HEK293 (cell line): ENCODE measurements around the gene TRIM26.
A peak's percentile ranks its signal among the peaks of the same experiment; 100 is the strongest.

Experiments
- GLI2 ChIP-seq: fragments of 450-650 bp; formaldehyde crosslinking; IDR thresholded peaks from 2 replicates; pipeline ENCODE4; 2017; ENCODE audit warnings: missing biosample characterization, missing genetic modification characterization, low read depth, borderline replicate concordance
- GLIS1 ChIP-seq: fragments of 450-650 bp; formaldehyde crosslinking; IDR thresholded peaks from 2 replicates; pipeline ENCODE4 v1.5.1; 2016; ENCODE audit warnings: missing biosample characterization, missing genetic modification characterization
- KLF16 ChIP-seq: fragments of 450-650 bp; formaldehyde crosslinking; IDR thresholded peaks from 2 replicates; pipeline ENCODE4 v1.5.1; 2017; ENCODE audit warnings: missing biosample characterization, missing genetic modification characterization
- PRDM10 ChIP-seq: fragments of 450-650 bp; formaldehyde crosslinking; IDR thresholded peaks from 2 replicates; pipeline ENCODE4 v1.5.1; 2016; ENCODE audit warnings: missing biosample characterization, missing genetic modification characterization
- SALL2 ChIP-seq: fragments of 450-650 bp; formaldehyde crosslinking; IDR thresholded peaks from 2 replicates; pipeline ENCODE4 v1.5.0; 2017; ENCODE audit warnings: missing biosample characterization, mild to moderate bottlenecking, missing genetic modification characterization, borderline replicate concordance
- ZBTB44 ChIP-seq: fragments of 450-650 bp; IDR thresholded peaks from 2 replicates; pipeline ENCODE4 v1.5.1; 2018; ENCODE audit warnings: missing biosample characterization, mild to moderate bottlenecking, missing genetic modification characterization
- ZBTB49 ChIP-seq: fragments of 450-650 bp; formaldehyde crosslinking; IDR thresholded peaks from 2 replicates; pipeline ENCODE4 v1.5.1; 2016; ENCODE audit warnings: missing biosample characterization, missing genetic modification characterization, low read depth
- ZBTB7A ChIP-seq: fragments of 450-650 bp; formaldehyde crosslinking; IDR thresholded peaks from 2 replicates; pipeline ENCODE4 v1.5.1; 2016; ENCODE audit warnings: low read depth, missing biosample characterization, missing genetic modification characterization
- ZFP3 ChIP-seq: fragments of 450-650 bp; formaldehyde crosslinking; IDR thresholded peaks from 2 replicates; pipeline ENCODE4 v1.5.1; 2016; ENCODE audit warnings: low read depth, missing biosample characterization, missing genetic modification characterization
- ZNF121 ChIP-seq: fragments of 450-650 bp; formaldehyde crosslinking; IDR thresholded peaks from 2 replicates; pipeline ENCODE4 v1.5.1; 2016; ENCODE audit warnings: missing biosample characterization, missing genetic modification characterization
- ZNF133 ChIP-seq: fragments of 450-650 bp; formaldehyde crosslinking; IDR thresholded peaks from 2 replicates; pipeline ENCODE4 v1.5.1; 2016; ENCODE audit warnings: missing biosample characterization, missing genetic modification characterization
- ZNF174 ChIP-seq: fragments of 450-650 bp; formaldehyde crosslinking; IDR thresholded peaks from 2 replicates; pipeline ENCODE4 v1.5.0; 2017; ENCODE audit warnings: missing biosample characterization, mild to moderate bottlenecking, missing genetic modification characterization
- ZNF221 ChIP-seq: fragments of 450-650 bp; formaldehyde crosslinking; IDR thresholded peaks from 2 replicates; pipeline ENCODE4 v1.5.1; 2017; ENCODE audit warnings: missing biosample characterization, missing genetic modification characterization, borderline replicate concordance
- ZNF24 ChIP-seq: fragments of 450-650 bp; formaldehyde crosslinking; IDR thresholded peaks from 2 replicates; pipeline ENCODE4 v1.5.1; 2016; ENCODE audit warnings: missing biosample characterization, missing genetic modification characterization
- ZNF354C ChIP-seq: fragments of 450-650 bp; formaldehyde crosslinking; IDR thresholded peaks from 2 replicates; pipeline ENCODE4 v1.5.1; 2016; ENCODE audit warnings: missing biosample characterization, missing genetic modification characterization, low read depth, borderline replicate concordance
- ZNF433 ChIP-seq: fragments of 450-650 bp; formaldehyde crosslinking; IDR thresholded peaks from 2 replicates; pipeline ENCODE4 v1.5.1; 2016; ENCODE audit warnings: missing biosample characterization, missing genetic modification characterization, low read depth
- ZNF488 ChIP-seq: fragments of 450-650 bp; formaldehyde crosslinking; IDR thresholded peaks from 2 replicates; pipeline ENCODE4 v1.5.1; 2016; ENCODE audit warnings: missing biosample characterization, missing genetic modification characterization
- ZNF513 ChIP-seq: fragments of 450-650 bp; IDR thresholded peaks from 2 replicates; pipeline ENCODE4 v1.5.1; 2018; ENCODE audit warnings: missing biosample characterization, missing genetic modification characterization
- ZNF518A ChIP-seq: fragments of 450-650 bp; formaldehyde crosslinking; conservative IDR thresholded peaks from 2 replicates; pipeline ENCODE4 v1.5.1; 2016; ENCODE audit warnings: low read depth, missing biosample characterization, missing genetic modification characterization
- ZNF660 ChIP-seq: fragments of 450-650 bp; IDR thresholded peaks from 2 replicates; pipeline ENCODE4 v1.5.1; 2018; ENCODE audit warnings: missing biosample characterization, mild to moderate bottlenecking, missing genetic modification characterization
- ZNF677 ChIP-seq: fragments of 450-650 bp; IDR thresholded peaks from 2 replicates; pipeline ENCODE4 v1.5.0; 2018; ENCODE audit warnings: missing biosample characterization, mild to moderate bottlenecking, missing genetic modification characterization, moderate library complexity

Gene TRIM26

GRCh38 chr6:30212865-30213666 is at the start of gene TRIM26 (continued):
- no peak for TF ChIP-seq GLI2 (tag by site-specific recombination)
- no peak for TF ChIP-seq ZNF677
- no peak for TF ChIP-seq ZNF221 (tag by site-specific recombination)
- no peak for TF ChIP-seq SALL2 (tag by site-specific recombination)
- peak; percentile 42 for TF ChIP-seq ZNF24
- TF ChIP-seq ZNF133 (tag by site-specific recombination): no peak
- TF ChIP-seq KLF16 (tag by site-specific recombination): no peak
- no peak for TF ChIP-seq ZNF433 (tag by site-specific recombination)
- TF ChIP-seq ZFP3: no peak
- peak; percentile 66; the same call in 1 of the 2 replicates for TF ChIP-seq ZBTB7A (tag by site-specific recombination)
- TF ChIP-seq ZNF518A (tag by site-specific recombination): no peak
- no peak for TF ChIP-seq ZBTB44 (tag by site-specific recombination)
- TF ChIP-seq PRDM10: peak; percentile 98
- no peak for TF ChIP-seq ZNF354C (tag by site-specific recombination)
- TF ChIP-seq ZNF513 (tag by site-specific recombination): no peak
- TF ChIP-seq ZNF660: peak; percentile 65
- no peak for TF ChIP-seq ZNF488 (tag by site-specific recombination)
- TF ChIP-seq ZNF174 (tag by site-specific recombination): no peak
- TF ChIP-seq GLIS1: peak; percentile 74
- no peak for TF ChIP-seq ZBTB49
- peak; percentile 74; the same call in 1 of the 2 replicates for TF ChIP-seq ZNF121
